Heart right ventricle (tissue), 16 donors: ENCODE measurements around the gene PARD6G. TPM values are rescaled to one million over a fixed set of nuclear protein-coding genes. Genes with fewer than 3 reads are reported as not detected.

Source experiments
- ATAC-seq, 8 donors: fragments of 200-7000 bp; cut with Tn5 transposase; one replicate each; pipeline ENCODE4 v1.9.1; 2020; ENCODE audit warnings: mild to moderate bottlenecking in 8 of 8, moderate library complexity in 8 of 8, moderate number of reproducible peaks in 1 of 8
- DNase-seq, 2 donors: peaks; one replicate each; pipeline ENCODE4 v3.0.0-alpha.2; 2020
- H3K27ac ChIP-seq, 10 donors: fragments of 200-600 bp; sonication (generic) in 2 of 10; one replicate each; pipeline versions ENCODE4 v1.5.0 to v1.8.0; 2020 to 2022; ENCODE audit warnings: mild to moderate bottlenecking in 3 of 10
- H3K27me3 ChIP-seq, 7 donors: fragments of 200-600 bp; one replicate each; pipeline ENCODE4 v1.8.0; 2021 to 2022; ENCODE audit warnings: mild to moderate bottlenecking in 2 of 7
- H3K36me3 ChIP-seq, 9 donors: fragments of 200-600 bp; sonication (generic) in 1 of 9; one replicate each; pipeline versions ENCODE4 v1.5.0 to v1.8.0; 2020 to 2022; ENCODE audit warnings: mild to moderate bottlenecking in 2 of 9
- H3K4me1 ChIP-seq, 9 donors: fragments of 200-600 bp; sonication (generic) in 1 of 9; one replicate each; pipeline versions ENCODE4 v1.5.0 to v1.8.0; 2020 to 2022; ENCODE audit warnings: mild to moderate bottlenecking in 4 of 9
- H3K4me3 ChIP-seq, 10 donors: fragments of 200-600 bp; sonication (generic) in 2 of 10; one replicate each; pipeline versions ENCODE4 v1.5.0 to v1.8.0; 2020 to 2022; ENCODE audit warnings: mild to moderate bottlenecking in 7 of 10, moderate library complexity in 2 of 10
- H3K9me3 ChIP-seq, 11 donors: fragments of 200-600 bp in 10 of 11; sonication (generic) in 2 of 11; one replicate each; pipeline versions ENCODE4 v1.5.0 to v1.8.0; 2013 to 2022; ENCODE audit warnings: mild to moderate bottlenecking in 2 of 11, control low read depth in 1 of 11, moderate library complexity in 1 of 11
- CTCF ChIP-seq, 9 donors: fragments of 200-600 bp; sonication (generic) in 2 of 9; IDR thresholded peaks; one replicate each; pipeline versions ENCODE4 v1.5.0 to v1.8.0; 2021 to 2022; ENCODE audit warnings: antibody characterized with exemption in 9 of 9, mild to moderate bottlenecking in 5 of 9, moderate library complexity in 1 of 9
- WGBS, 2 donors: extraction: QIAGEN DNeasy Blood & Tissue Kit; methylation state at CpG; one replicate each; pipeline ENCODE4 v1.1.7; 2013; ENCODE audit warnings: inconsistent platforms in 1 of 2; 5-methylcytosine and 5-hydroxymethylcytosine counted together
- intact Hi-C, 10 donors: fragments of 100-400 bp; cut with DNase I; formaldehyde crosslinking; loops; one replicate each; pipeline versions ENCODE4 v1.11.1 to v1.14.2; 2022
- polyA plus RNA-seq, 2 donors: library from polyadenylated mRNA; stranded (reverse); fragments of 200-250 nt; gene quantifications; one replicate each; pipeline ENCODE4 v1.2.3, GENCODE V29; 2013
- total RNA-seq, 10 donors: library from RNA; stranded (reverse); fragmentation: NEBNext Ultra II Directional in 3 of 10; extraction: Animal tissue kit (Norgen Biotek cat#: 25700) in 3 of 10; gene quantifications; one replicate each; pipeline versions ENCODE4 v1.2.1 to v1.2.4, GENCODE V29; 2021 to 2023
- donor health status: Arrhythmogenic right ventricular cardiomyopathy.
- donor health status: ischemic (EF 13 %, LVEDD 7.1; RV severe dilation, severe dysfunction).
- donor health status: healthy with polysubstance abuse.
- donor health status: DM: no; HTN: yes; CAD: no.
- donor health status: DM: no; HTN: no; CAD: no.
- donor health status: ischemic (EF 25% LVEDD 6.9; RV normal size, moderate dysfunction).
- donor health status: ischemic (EF 25% LVEDD 5.7; RV mildly dilated, moderate dysfunction).
- donor health status: healthy.
- donor health status: DM: yes; HTN: yes; CAD: no.
- donor health status: Ischemic cardiomyopathy.
- donor health status: ischemic (EF 35%, LVEDD 5.7; RV mildly dilated, moderate dysfunction).
- donor health status: nonischemic (EF 11% LVEDD 7.7; RV severe dilation, severe dysfunction).
- donor health status: DM: yes; HTN: yes; CAD: no.
- donor health status: PGD.
- donor health status: ischemic (EF 29% LVEDD 5.4; RV normal size, mild dysfunction).
- donor health status: nonischemic (EF 23%, LVEDD 6.1; RV moderate dilation, normal function).

PARD6G gene
- total and polyA plus RNA-seq, 12 donors = 0.77 to 3.8 (median 2.6) TPM

- Histone ChIP-seq H3K36me3 (no peaks in the 10 kb centered on the region), H3K4me3 (no peak overlapping the region), H3K27ac (no peak overlapping the region), H3K4me1 (no peaks in the 10 kb centered on the region), H3K27me3 (peaks cover 0 to 3% (median 0%) of the 10 kb centered on the region in 7 donors), H3K9me3 (no peaks in the 10 kb centered on the region)
- ATAC-seq (no peak), DNase-seq (no peak)
- WGBS, 2 donors = 96 to 97% methylated on average over 12 of the region's 12 CpGs
- intact Hi-C loops = no loop called here
- TF ChIP-seq CTCF (IDR thresholded peaks at IDR 0.05) = no peak
These were observed 61.8 kb downstream of the PARD6G start for GRCh38 chr18:80185545-80185944.

GRCh38 chr18:80184243-80184772, 63.0 kb downstream of the PARD6G start:
- DNase-seq = no peak
- WGBS, 2 donors = 96 to 97% methylated on average over 26 of the region's 26 CpGs

DNA sequence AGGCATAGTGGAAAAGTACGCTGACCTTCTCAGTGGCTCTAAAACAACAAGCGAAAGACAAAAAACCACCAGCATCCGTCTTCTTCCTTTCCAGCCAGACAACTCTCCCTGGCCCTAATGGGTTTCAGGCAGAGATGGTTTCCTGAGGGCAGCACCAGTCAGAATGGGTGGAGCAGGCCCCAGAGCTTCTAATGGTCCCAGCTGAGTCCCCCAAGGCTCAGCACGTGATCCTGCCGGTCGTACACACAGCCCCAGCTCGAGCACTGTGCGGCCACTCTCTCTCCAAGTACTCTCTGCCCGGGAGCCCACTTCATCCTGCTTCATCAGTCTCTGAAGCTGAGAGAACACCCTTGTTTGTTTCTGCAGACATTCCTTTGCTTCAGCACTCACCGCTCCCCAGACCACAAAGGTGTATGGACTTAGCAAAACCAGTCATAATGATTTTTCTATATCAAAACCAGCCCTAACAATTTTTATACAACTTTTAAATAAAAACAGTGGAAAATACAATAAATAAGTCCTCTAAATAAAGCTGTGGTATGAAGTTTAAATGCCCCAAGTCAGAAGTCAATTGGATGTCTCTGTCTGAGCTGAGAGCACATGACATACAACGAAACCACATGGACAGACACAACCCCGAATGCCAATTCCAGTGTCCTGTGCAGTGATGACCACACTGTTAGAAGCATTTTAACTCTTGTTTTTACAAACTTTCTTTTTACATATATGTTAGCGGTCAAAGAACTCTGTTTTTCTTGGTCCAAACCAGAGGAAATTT, 63.9 kb downstream of the PARD6G start:
- Histone ChIP-seq H3K9me3 (no peaks in the 10 kb centered on the region), H3K36me3 (no peaks in the 10 kb centered on the region), H3K4me3 (no peak overlapping the region), H3K27me3 (peaks cover 0 to 3% (median 0%) of the 10 kb centered on the region in 7 donors), H3K27ac (no peak overlapping the region), H3K4me1 (no peaks in the 10 kb centered on the region)
- no peak for ATAC-seq
- DNase-seq = no peak
- intact Hi-C loops = no loop called here
- WGBS, 2 donors = 75 to 81% methylated on average over 13 of the region's 13 CpGs
- TF ChIP-seq CTCF (IDR thresholded peaks at IDR 0.05) = no peak

More at GRCh38 chr18:80184243-80184772, 63.0 kb downstream of the PARD6G start:
- intact Hi-C loops = no loop called here
- Histone ChIP-seq H3K27ac (no peak overlapping the region), H3K9me3 (no peaks in the 10 kb centered on the region), H3K4me3 (no peak overlapping the region), H3K27me3 (peaks cover 0 to 3% (median 0%) of the 10 kb centered on the region in 7 donors), H3K36me3 (no peaks in the 10 kb centered on the region), H3K4me1 (no peaks in the 10 kb centered on the region)
- no peak for TF ChIP-seq CTCF (IDR thresholded peaks at IDR 0.05)
- no peak for ATAC-seq

DNA sequence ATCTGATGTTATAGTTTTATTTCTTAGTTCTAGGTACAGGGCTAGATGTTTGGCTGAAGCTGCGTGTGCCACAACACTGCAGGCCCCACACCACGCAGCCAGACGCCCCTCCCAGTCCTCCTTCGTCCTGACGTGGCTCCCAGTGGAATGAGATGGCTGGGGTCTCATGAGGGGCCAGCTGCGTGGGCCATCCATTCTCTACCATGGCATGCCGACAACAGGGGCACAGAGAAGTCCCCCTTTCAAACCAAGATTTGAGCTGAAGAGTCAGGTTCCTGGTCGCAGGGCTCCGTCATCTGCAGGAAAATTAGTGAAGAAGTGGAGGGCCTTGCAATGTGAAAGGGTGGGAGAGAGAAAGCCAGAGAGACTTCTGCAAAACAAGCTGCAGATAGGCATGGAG, 64.5 kb downstream of the PARD6G start:
- Histone ChIP-seq H3K4me3 (no peak overlapping the region), H3K27me3 (peaks cover 0 to 3% (median 0%) of the 10 kb centered on the region in 7 donors), H3K27ac (no peak overlapping the region), H3K36me3 (no peaks in the 10 kb centered on the region), H3K9me3 (no peaks in the 10 kb centered on the region), H3K4me1 (no peaks in the 10 kb centered on the region)
- no peak for TF ChIP-seq CTCF (IDR thresholded peaks at IDR 0.05)
- DNase-seq (no peak), ATAC-seq (no peak)
- WGBS, 2 donors = 84 to 86% methylated on average over 9 of the region's 9 CpGs
- intact Hi-C loops = no loop called here
